ENCODE results near the gene RSPO3.

RSPO3 gene

DNA sequence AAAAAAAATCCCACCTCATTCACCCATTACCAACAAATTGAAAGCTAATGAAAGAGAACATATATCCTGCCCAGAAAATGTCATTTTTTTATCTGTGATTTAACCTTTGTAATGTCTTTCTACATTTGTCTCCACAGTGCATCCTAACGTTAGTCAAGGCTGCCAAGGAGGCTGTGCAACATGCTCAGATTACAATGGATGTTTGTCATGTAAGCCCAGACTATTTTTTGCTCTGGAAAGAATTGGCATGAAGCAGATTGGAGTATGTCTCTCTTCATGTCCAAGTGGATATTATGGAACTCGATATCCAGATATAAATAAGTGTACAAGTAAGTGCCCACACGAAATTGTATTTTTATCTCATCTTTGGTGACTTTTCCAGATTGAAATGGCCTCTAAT is 30.0 kb downstream of the RSPO3 start:
- Histone ChIP-seq H3K27ac (ENCODE audit: low read depth in 2 of 2, low read length in 2 of 2) (no peak overlapping the region), H3K36me3 (ENCODE audit: control insufficient read depth in 2 of 2, insufficient read depth in 2 of 2, low read length in 2 of 2) (no peaks in the 10 kb centered on the region), H3K4me3 (ENCODE audit: low read length in 2 of 2) (no peak overlapping the region), H3K9ac (ENCODE audit: low read depth in 1 of 2, low read length in 2 of 2) (no peak overlapping the region), H3K27me3 (ENCODE audit: control insufficient read depth in 2 of 2, insufficient read depth in 2 of 2, low read length in 2 of 2) (no peaks in the 10 kb centered on the region), H3K9me3 (ENCODE audit: control insufficient read depth in 2 of 2, low read length in 2 of 2) (no peaks in the 10 kb centered on the region), H3K4me1 (ENCODE audit: control insufficient read depth in 2 of 2, insufficient read depth in 2 of 2, low read length in 2 of 2) (no peaks in the 10 kb centered on the region)

DNA sequence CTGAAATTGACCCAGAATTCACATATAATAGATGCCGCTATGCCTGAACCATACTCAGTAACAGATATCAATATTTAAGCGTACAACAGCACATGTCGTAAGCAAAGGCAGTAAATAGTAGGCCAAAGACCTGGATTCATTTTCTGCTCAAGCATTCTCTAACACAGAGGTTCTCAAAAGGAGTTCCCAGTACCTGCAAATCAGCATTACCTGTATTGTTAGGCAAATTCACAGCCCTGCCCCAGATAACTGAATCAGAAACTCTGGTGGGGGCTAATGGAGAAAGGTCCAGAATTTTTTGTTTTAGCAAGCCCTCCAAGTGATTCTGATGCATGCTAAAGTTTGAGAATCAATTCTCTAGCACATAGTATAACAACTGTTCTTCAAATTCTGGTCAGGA is 36.0 kb downstream of the RSPO3 start:
- Histone ChIP-seq H3K4me1 (ENCODE audit: control insufficient read depth in 2 of 2, insufficient read depth in 2 of 2, low read length in 2 of 2) (no peaks in the 10 kb centered on the region), H3K4me3 (ENCODE audit: low read length in 2 of 2) (no peak overlapping the region), H3K27me3 (ENCODE audit: control insufficient read depth in 2 of 2, insufficient read depth in 2 of 2, low read length in 2 of 2) (no peaks in the 10 kb centered on the region), H3K9me3 (ENCODE audit: control insufficient read depth in 2 of 2, low read length in 2 of 2) (no peaks in the 10 kb centered on the region), H3K27ac (ENCODE audit: low read depth in 2 of 2, low read length in 2 of 2) (no peak overlapping the region), H3K36me3 (ENCODE audit: control insufficient read depth in 2 of 2, insufficient read depth in 2 of 2, low read length in 2 of 2) (no peaks in the 10 kb centered on the region), H3K9ac (ENCODE audit: low read depth in 1 of 2, low read length in 2 of 2) (no peak overlapping the region)

DNA sequence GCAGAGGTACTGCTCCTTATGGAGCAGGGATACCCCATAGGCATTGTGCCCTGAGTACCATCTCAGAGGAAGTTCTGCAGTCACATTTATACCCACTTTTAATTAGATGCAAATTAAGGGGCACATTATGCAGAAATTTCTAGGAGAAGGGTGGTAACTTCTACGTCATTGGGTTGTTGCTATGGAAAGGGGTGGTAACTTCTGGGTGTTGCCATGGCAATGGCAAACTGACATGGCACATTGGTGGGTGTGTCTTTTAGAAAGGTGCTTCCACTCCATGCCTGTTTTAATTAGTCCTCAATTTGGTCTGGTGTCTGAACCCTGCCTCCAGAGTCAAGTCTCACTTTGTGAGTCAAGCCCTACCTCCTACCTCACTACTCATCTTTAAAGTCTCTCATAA is 42.0 kb downstream of the RSPO3 start:
- Histone ChIP-seq H3K9me3 (ENCODE audit: control insufficient read depth in 2 of 2, low read length in 2 of 2) (no peaks in the 10 kb centered on the region), H3K9ac (ENCODE audit: low read depth in 1 of 2, low read length in 2 of 2) (no peak overlapping the region), H3K36me3 (ENCODE audit: control insufficient read depth in 2 of 2, insufficient read depth in 2 of 2, low read length in 2 of 2) (no peaks in the 10 kb centered on the region), H3K4me1 (ENCODE audit: control insufficient read depth in 2 of 2, insufficient read depth in 2 of 2, low read length in 2 of 2) (no peaks in the 10 kb centered on the region), H3K27ac (ENCODE audit: low read depth in 2 of 2, low read length in 2 of 2) (no peak overlapping the region), H3K4me3 (ENCODE audit: low read length in 2 of 2) (no peak overlapping the region), H3K27me3 (ENCODE audit: control insufficient read depth in 2 of 2, insufficient read depth in 2 of 2, low read length in 2 of 2) (no peaks in the 10 kb centered on the region)

DNA sequence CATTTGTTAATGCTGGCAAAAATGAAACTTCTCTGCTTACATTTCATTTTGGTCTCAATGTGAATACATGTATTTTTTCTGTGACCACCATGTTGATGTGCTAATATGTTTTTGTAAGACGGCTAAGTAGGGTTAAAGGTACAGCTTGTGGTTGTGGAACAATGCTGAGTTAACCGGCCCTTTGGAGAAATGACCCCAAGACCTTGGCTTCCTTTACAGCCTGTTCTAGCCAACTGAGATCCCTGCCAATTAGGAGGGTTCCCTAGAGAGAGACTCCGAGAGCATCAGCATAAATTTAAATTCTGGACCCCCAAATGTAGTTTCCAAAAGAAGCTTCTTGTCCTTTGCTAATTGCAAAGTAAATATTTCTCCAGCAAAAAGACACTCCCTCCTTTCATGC is 44.4 kb downstream of the RSPO3 start:
- Histone ChIP-seq H3K27ac (ENCODE audit: low read depth in 2 of 2, low read length in 2 of 2) (no peak overlapping the region), H3K9me3 (ENCODE audit: control insufficient read depth in 2 of 2, low read length in 2 of 2) (no peaks in the 10 kb centered on the region), H3K9ac (ENCODE audit: low read depth in 1 of 2, low read length in 2 of 2) (no peak overlapping the region), H3K4me3 (ENCODE audit: low read length in 2 of 2) (no peak overlapping the region), H3K4me1 (ENCODE audit: control insufficient read depth in 2 of 2, insufficient read depth in 2 of 2, low read length in 2 of 2) (no peaks in the 10 kb centered on the region), H3K36me3 (ENCODE audit: control insufficient read depth in 2 of 2, insufficient read depth in 2 of 2, low read length in 2 of 2) (no peaks in the 10 kb centered on the region), H3K27me3 (ENCODE audit: control insufficient read depth in 2 of 2, insufficient read depth in 2 of 2, low read length in 2 of 2) (no peaks in the 10 kb centered on the region)

DNA sequence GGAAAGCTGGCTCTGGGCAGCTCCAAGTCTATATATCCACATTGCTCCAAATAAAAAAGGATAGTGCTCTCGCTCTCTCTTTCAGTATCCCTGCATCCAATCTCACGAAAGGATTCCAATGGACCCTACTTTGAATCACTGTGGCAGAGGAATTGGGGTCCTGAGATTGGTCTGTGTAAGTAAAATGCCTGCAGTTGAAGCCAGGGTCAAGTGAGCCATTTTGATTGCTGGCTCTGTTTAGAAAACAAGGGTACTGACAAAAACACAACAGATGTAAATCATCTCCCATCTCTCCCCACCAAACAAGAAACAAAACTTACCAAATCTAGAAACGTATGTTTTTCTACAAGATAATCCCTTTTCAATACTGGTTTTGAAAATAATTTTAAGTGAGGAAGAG is 45.6 kb downstream of the RSPO3 start:
- Histone ChIP-seq H3K27me3 (ENCODE audit: control insufficient read depth in 2 of 2, insufficient read depth in 2 of 2, low read length in 2 of 2) (no peaks in the 10 kb centered on the region), H3K36me3 (ENCODE audit: control insufficient read depth in 2 of 2, insufficient read depth in 2 of 2, low read length in 2 of 2) (no peaks in the 10 kb centered on the region), H3K9me3 (ENCODE audit: control insufficient read depth in 2 of 2, low read length in 2 of 2) (no peaks in the 10 kb centered on the region), H3K4me3 (ENCODE audit: low read length in 2 of 2) (no peak overlapping the region), H3K27ac (ENCODE audit: low read depth in 2 of 2, low read length in 2 of 2) (no peak overlapping the region), H3K9ac (ENCODE audit: low read depth in 1 of 2, low read length in 2 of 2) (no peak overlapping the region), H3K4me1 (ENCODE audit: control insufficient read depth in 2 of 2, insufficient read depth in 2 of 2, low read length in 2 of 2) (no peaks in the 10 kb centered on the region)

DNA sequence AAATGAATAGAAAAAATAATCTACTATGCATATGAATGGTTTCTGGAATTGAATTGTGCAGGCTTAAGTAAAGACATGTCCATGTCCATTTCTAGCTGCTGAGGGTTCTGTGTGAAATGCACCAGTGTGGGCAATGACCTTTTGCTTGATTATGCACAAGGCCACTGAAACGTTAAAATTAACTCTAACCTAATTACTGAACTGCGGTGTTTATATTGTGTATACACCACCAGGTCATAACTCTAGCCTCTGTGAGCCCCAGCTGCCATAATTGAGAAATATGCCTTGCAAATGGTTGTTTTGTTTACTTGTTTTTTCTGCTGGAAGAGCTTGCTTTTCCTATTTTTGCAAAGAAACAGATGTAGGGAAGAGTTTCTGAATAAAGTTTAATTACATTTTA is 46.1 kb downstream of the RSPO3 start:
- H3K9ac ChIP-seq (ENCODE audit: low read depth in 1 of 2, low read length in 2 of 2): no peak overlapping the region
- H3K4me1 ChIP-seq (ENCODE audit: control insufficient read depth in 2 of 2, insufficient read depth in 2 of 2, low read length in 2 of 2): no peaks in the 10 kb centered on the region
- no peaks in the 10 kb centered on the region for H3K27me3 ChIP-seq (ENCODE audit: control insufficient read depth in 2 of 2, insufficient read depth in 2 of 2, low read length in 2 of 2)
- H3K9me3 ChIP-seq (ENCODE audit: control insufficient read depth in 2 of 2, low read length in 2 of 2): no peaks in the 10 kb centered on the region
- no peak overlapping the region for H3K27ac ChIP-seq (ENCODE audit: low read depth in 2 of 2, low read length in 2 of 2)
- H3K4me3 ChIP-seq (ENCODE audit: low read length in 2 of 2): no peak overlapping the region
- no peaks in the 10 kb centered on the region for H3K36me3 ChIP-seq (ENCODE audit: control insufficient read depth in 2 of 2, insufficient read depth in 2 of 2, low read length in 2 of 2)

DNA sequence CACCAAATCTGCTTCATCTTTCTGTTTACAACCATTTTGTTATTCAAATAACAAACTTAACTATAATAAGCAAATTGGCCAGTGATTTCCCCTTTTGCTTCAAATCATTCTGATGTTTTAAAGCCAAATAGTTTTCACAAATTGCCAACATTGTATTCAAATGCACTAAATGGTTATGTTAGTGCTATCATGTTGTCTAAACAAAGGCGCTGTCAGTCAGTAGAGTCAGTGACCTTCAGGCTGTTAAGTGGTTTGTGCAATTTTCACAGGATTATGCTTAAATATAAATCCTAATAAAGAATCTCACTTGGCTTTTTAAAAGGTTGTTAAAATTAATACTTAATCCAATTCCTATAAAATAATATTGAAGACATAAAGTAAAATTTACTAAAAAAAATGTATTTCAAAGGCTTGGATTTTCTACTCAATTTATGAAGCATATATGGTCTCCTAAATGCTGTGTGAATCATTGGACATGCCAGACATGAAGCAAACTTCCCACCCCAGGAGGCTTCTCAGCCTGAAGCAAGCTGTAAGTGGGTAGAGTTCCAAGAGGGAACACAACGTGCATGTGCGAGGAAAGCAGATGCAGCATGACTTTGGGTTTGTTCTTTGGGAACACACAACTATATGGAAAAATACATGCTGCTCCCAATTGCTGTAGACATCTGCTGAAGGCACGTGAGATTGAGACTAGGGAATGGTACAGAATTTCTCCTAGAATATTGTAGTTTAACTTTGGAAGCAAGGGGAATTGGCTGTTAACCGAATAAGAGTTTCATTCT is 54.9 kb downstream of the RSPO3 start:
- Histone ChIP-seq H3K27me3 (ENCODE audit: control insufficient read depth in 2 of 2, insufficient read depth in 2 of 2, low read length in 2 of 2) (no peaks in the 10 kb centered on the region), H3K27ac (ENCODE audit: low read depth in 2 of 2, low read length in 2 of 2) (no peak overlapping the region), H3K9me3 (ENCODE audit: control insufficient read depth in 2 of 2, low read length in 2 of 2) (no peaks in the 10 kb centered on the region), H3K4me1 (ENCODE audit: control insufficient read depth in 2 of 2, insufficient read depth in 2 of 2, low read length in 2 of 2) (no peaks in the 10 kb centered on the region), H3K4me3 (ENCODE audit: low read length in 2 of 2) (no peak overlapping the region), H3K36me3 (ENCODE audit: control insufficient read depth in 2 of 2, insufficient read depth in 2 of 2, low read length in 2 of 2) (no peaks in the 10 kb centered on the region), H3K9ac (ENCODE audit: low read depth in 1 of 2, low read length in 2 of 2) (no peak overlapping the region)

DNA sequence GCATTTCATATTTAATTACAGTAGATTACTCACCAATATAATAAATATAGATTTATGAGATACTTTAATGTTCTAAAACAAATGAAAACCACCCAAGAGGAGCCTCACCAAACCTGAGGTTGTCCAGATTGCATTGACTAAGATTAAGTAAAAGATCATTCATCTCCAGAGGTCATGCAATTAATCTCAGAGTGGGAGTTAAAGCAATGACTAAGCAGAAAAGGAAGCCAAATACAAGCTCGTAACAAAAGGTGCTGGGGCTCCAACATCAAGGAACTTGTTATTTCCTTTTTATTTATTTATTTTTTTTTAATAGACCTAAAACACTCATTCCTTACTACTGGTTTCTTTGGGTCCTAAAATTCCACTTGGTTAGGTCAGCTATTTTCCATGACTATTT is 57.7 kb downstream of the RSPO3 start:
- Histone ChIP-seq H3K4me1 (ENCODE audit: control insufficient read depth in 2 of 2, insufficient read depth in 2 of 2, low read length in 2 of 2) (no peaks in the 10 kb centered on the region), H3K27me3 (ENCODE audit: control insufficient read depth in 2 of 2, insufficient read depth in 2 of 2, low read length in 2 of 2) (no peaks in the 10 kb centered on the region), H3K36me3 (ENCODE audit: control insufficient read depth in 2 of 2, insufficient read depth in 2 of 2, low read length in 2 of 2) (no peaks in the 10 kb centered on the region), H3K27ac (ENCODE audit: low read depth in 2 of 2, low read length in 2 of 2) (no peak overlapping the region), H3K4me3 (ENCODE audit: low read length in 2 of 2) (no peak overlapping the region), H3K9me3 (ENCODE audit: control insufficient read depth in 2 of 2, low read length in 2 of 2) (no peaks in the 10 kb centered on the region), H3K9ac (ENCODE audit: low read depth in 1 of 2, low read length in 2 of 2) (no peak overlapping the region)

DNA sequence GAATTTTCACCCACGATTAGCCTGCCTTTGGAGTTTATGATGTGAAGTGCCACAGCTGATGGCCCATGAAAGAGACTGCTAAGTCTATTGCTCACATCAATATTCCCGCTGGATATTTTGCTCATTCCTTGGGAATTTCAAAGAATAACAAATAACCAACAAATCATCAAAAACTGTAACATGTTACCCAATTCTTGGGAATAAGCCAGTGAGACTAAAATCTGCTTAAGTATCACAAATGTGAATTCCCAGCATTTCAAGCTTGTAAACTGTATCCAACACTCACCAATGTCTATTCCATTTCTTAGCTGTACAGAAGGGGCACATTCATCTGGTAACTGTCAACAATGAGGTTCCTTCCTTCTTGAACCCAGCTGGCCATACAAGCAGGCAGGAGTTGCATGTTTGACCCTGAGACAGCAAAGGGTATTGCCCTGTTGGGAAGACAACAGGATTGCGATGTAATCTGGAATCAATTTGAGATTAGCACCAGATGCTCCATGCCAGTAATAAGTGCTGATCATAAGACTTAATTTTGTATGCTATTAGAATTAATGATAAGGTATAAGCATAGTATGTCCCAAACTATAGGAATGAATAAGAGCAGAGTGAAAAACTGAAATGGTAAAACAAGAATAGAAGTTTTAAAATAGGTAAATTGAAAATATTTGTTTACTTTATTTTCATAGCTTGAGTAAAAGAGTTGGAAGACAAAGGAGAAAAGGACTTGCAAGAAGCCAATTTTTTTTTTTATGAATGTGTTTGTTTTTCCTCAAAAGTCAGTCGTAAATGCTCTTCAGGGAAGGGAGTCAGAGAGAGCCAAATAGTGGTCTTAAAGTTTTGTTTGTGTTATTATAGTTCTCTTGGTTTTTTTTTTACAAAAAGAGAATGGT is 58.8 kb downstream of the RSPO3 start:
- no peak overlapping the region for H3K4me3 ChIP-seq (ENCODE audit: low read length in 2 of 2)
- no peaks in the 10 kb centered on the region for H3K27me3 ChIP-seq (ENCODE audit: control insufficient read depth in 2 of 2, insufficient read depth in 2 of 2, low read length in 2 of 2)
- no peak overlapping the region for H3K27ac ChIP-seq (ENCODE audit: low read depth in 2 of 2, low read length in 2 of 2)
- H3K9ac ChIP-seq (ENCODE audit: low read depth in 1 of 2, low read length in 2 of 2): no peak overlapping the region
- H3K36me3 ChIP-seq (ENCODE audit: control insufficient read depth in 2 of 2, insufficient read depth in 2 of 2, low read length in 2 of 2): no peaks in the 10 kb centered on the region
- H3K9me3 ChIP-seq (ENCODE audit: control insufficient read depth in 2 of 2, low read length in 2 of 2): no peaks in the 10 kb centered on the region
- H3K4me1 ChIP-seq (ENCODE audit: control insufficient read depth in 2 of 2, insufficient read depth in 2 of 2, low read length in 2 of 2): no peaks in the 10 kb centered on the region

DNA sequence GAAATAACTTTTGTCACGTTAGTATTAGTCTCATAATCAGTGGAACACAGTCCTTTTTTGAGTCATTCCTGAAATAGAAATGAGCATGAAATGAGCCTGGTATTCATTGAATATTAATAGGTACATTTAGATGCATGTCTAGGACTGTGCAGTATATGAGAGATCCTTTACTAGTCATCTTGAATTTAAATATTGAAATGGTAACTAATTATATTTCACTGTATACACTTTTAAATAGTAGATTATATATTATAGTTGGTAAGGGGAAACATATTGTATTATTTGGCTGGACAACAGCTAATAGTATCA is 59.4 kb downstream of the RSPO3 start:
- H3K4me1 ChIP-seq (ENCODE audit: control insufficient read depth in 2 of 2, insufficient read depth in 2 of 2, low read length in 2 of 2): no peaks in the 10 kb centered on the region
- no peaks in the 10 kb centered on the region for H3K36me3 ChIP-seq (ENCODE audit: control insufficient read depth in 2 of 2, insufficient read depth in 2 of 2, low read length in 2 of 2)
- H3K9ac ChIP-seq (ENCODE audit: low read depth in 1 of 2, low read length in 2 of 2): no peak overlapping the region
- no peaks in the 10 kb centered on the region for H3K27me3 ChIP-seq (ENCODE audit: control insufficient read depth in 2 of 2, insufficient read depth in 2 of 2, low read length in 2 of 2)
- H3K27ac ChIP-seq (ENCODE audit: low read depth in 2 of 2, low read length in 2 of 2): no peak overlapping the region
- no peak overlapping the region for H3K4me3 ChIP-seq (ENCODE audit: low read length in 2 of 2)
- H3K9me3 ChIP-seq (ENCODE audit: control insufficient read depth in 2 of 2, low read length in 2 of 2): no peaks in the 10 kb centered on the region

Measured in mucosa of rectum (tissue), 2 donors.